Neural progenitor cell (in vitro differentiated cells): ENCODE results near the gene RHO. TPM values are rescaled to one million over a fixed set of nuclear protein-coding genes. Genes with fewer than 3 reads are reported as not detected.
A peak's percentile ranks its signal among the peaks of the same experiment; 100 is the strongest.
"Not testable (repeated sequence)": the region's sequence is repeated elsewhere in the genome, so short reads cannot be mapped to it uniquely, and the experiment has no call there.

Source experiments
- DNase-seq: peaks from one replicate; pipeline ENCODE4 v3.0.0-alpha.2; 2016; ENCODE audit warnings: low spot score
- H2AFZ ChIP-seq: fragments of 200-600 bp; sonication (generic); replicated peaks from 2 replicates; pipeline ENCODE4 v1.6.1; 2016; ENCODE audit warnings: antibody characterized with exemption
- H3F3A ChIP-seq: fragments of 200-600 bp; sonication (generic); 2 replicates; pipeline ENCODE4 v1.6.1; 2016; ENCODE audit warnings: antibody characterized with exemption, low read depth
- H3K27ac ChIP-seq: fragments of 200-600 bp; sonication (generic); 2 replicates; pipeline ENCODE4 v1.5.1; 2016; ENCODE audit warnings: mild to moderate bottlenecking
- H3K27me3 ChIP-seq: fragments of 200-600 bp; sonication (generic); 2 replicates; pipeline ENCODE4 v1.6.1; 2016; ENCODE audit warnings: mild to moderate bottlenecking, moderate library complexity
- H3K36me3 ChIP-seq: fragments of 200-600 bp; sonication (generic); 2 replicates; pipeline ENCODE4 v1.5.1; 2016
- H3K4me1 ChIP-seq: fragments of 200-600 bp; sonication (generic); 2 replicates; pipeline ENCODE4 v1.6.1; 2016; ENCODE audit warnings: mixed run types
- H3K4me2 ChIP-seq: fragments of 200-600 bp; sonication (generic); 2 replicates; pipeline ENCODE4 v1.6.1; 2016
- H3K4me3 ChIP-seq: fragments of 200-600 bp; sonication (generic); 2 replicates; pipeline ENCODE4 v1.5.1; 2016
- H3K79me2 ChIP-seq: fragments of 200-600 bp; sonication (generic); 2 replicates; pipeline ENCODE4 v1.6.1; 2016; ENCODE audit warnings: low read depth
- H3K9ac ChIP-seq: fragments of 200-600 bp; sonication (generic); 2 replicates; pipeline ENCODE4 v1.6.1; 2016
- H3K9me3 ChIP-seq: fragments of 200-600 bp; sonication (generic); 2 replicates; pipeline ENCODE4 v1.5.1; 2016; ENCODE audit warnings: low read depth
- H4K20me1 ChIP-seq: fragments of 200-600 bp; sonication (generic); 2 replicates; pipeline ENCODE4 v1.6.1; 2016; ENCODE audit warnings: low read depth
- H3K27ac Mint-ChIP-seq: 3 replicates; pipeline ENCODE4 v1.8.0; 2021; ENCODE audit warnings: mixed read lengths
- H3K27me3 Mint-ChIP-seq: 2 replicates; pipeline ENCODE4 v1.8.0; 2022; ENCODE audit warnings: low read depth, mild to moderate bottlenecking, inconsistent platforms, moderate library complexity, mixed read lengths; ENCODE audit not compliant: insufficient read depth
- H3K36me3 Mint-ChIP-seq: 3 replicates; pipeline ENCODE4 v1.8.0; 2021; ENCODE audit warnings: mixed read lengths
- H3K4me1 Mint-ChIP-seq: 3 replicates; pipeline ENCODE4 v1.8.0; 2021; ENCODE audit warnings: mixed read lengths
- H3K4me3 Mint-ChIP-seq: 3 replicates; pipeline ENCODE4 v1.8.0; 2021; ENCODE audit warnings: mild to moderate bottlenecking, moderate library complexity, mixed read lengths
- H3K9me3 Mint-ChIP-seq: 3 replicates; pipeline ENCODE4 v1.8.0; 2020; ENCODE audit warnings: mixed read lengths
- EZH2 ChIP-seq: fragments of 200-600 bp; sonication (generic); IDR thresholded peaks from 2 replicates; pipeline ENCODE4 v1.6.1; 2017; ENCODE audit warnings: antibody characterized with exemption, mild to moderate bottlenecking, moderate library complexity
- EZH2phosphoT487 ChIP-seq: fragments of 200-600 bp; sonication (generic); IDR thresholded peaks from 2 replicates; pipeline ENCODE4 v1.6.1; 2017; ENCODE audit warnings: antibody characterized with exemption
- total RNA-seq: library from RNA; depleted of rRNA; stranded (reverse); fragments of >200 nt; gene quantifications from 2 replicates; pipeline ENCODE4 v1.2.3, GENCODE V29; 2015; ENCODE audit warnings: low replicate concordance
- TF ChIP-seq, protein P1 (sequence below): fragments of 200-600 bp; sonication (generic); IDR thresholded peaks from 2 replicates; pipeline ENCODE4 v1.5.1; 2017; ENCODE audit warnings: antibody characterized with exemption, mild to moderate bottlenecking

The RHO gene
- total RNA-seq: not detected in 2 replicates

GRCh38 chr3:129528589-129529100 lies at the start of gene RHO:
TSS of gene RHO (plus strand) at chr3:129528639. CDS start at chr3:129528734, 95 bp downstream.
- H3K9ac ChIP-seq: no peak within 1 kb of the TSS
- peaks cover 2% of the 10 kb centered on the region for H3K9me3 Mint-ChIP-seq
- no peaks in the 10 kb centered on the region for H3K36me3 ChIP-seq
- H3K4me1 ChIP-seq: peaks cover 26% of the 10 kb centered on the region
- H2AFZ ChIP-seq: no peak within 1 kb of the TSS
- H3K27me3 Mint-ChIP-seq: peaks cover 6% of the 10 kb centered on the region
- peak within 1 kb of the TSS; percentile 39 for H3K4me3 Mint-ChIP-seq
- H3K4me3 ChIP-seq: no peak within 1 kb of the TSS
- H3K27me3 ChIP-seq: no peaks in the 10 kb centered on the region
- no peaks in the 10 kb centered on the region for H4K20me1 ChIP-seq
- H3K27ac ChIP-seq: no peak within 1 kb of the TSS
- no peak within 1 kb of the TSS for H3K4me2 ChIP-seq
- no peaks in the 10 kb centered on the region for H3K36me3 Mint-ChIP-seq
- H3K9me3 ChIP-seq: no peaks in the 10 kb centered on the region
- TF ChIP-seq EZH2phosphoT487 (no peak), EZH2 (no peak)
- TF ChIP-seq, protein P1, sequence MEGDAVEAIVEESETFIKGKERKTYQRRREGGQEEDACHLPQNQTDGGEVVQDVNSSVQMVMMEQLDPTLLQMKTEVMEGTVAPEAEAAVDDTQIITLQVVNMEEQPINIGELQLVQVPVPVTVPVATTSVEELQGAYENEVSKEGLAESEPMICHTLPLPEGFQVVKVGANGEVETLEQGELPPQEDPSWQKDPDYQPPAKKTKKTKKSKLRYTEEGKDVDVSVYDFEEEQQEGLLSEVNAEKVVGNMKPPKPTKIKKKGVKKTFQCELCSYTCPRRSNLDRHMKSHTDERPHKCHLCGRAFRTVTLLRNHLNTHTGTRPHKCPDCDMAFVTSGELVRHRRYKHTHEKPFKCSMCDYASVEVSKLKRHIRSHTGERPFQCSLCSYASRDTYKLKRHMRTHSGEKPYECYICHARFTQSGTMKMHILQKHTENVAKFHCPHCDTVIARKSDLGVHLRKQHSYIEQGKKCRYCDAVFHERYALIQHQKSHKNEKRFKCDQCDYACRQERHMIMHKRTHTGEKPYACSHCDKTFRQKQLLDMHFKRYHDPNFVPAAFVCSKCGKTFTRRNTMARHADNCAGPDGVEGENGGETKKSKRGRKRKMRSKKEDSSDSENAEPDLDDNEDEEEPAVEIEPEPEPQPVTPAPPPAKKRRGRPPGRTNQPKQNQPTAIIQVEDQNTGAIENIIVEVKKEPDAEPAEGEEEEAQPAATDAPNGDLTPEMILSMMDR: no peak
- H3K4me1 Mint-ChIP-seq: peaks cover 28% of the 10 kb centered on the region
- no peaks in the 10 kb centered on the region for H3K79me2 ChIP-seq
- peaks cover 5% of the 10 kb centered on the region for H3F3A ChIP-seq
- H3K27ac Mint-ChIP-seq: peak within 1 kb of the TSS; percentile 73
- DNase-seq: no peak

DNA sequence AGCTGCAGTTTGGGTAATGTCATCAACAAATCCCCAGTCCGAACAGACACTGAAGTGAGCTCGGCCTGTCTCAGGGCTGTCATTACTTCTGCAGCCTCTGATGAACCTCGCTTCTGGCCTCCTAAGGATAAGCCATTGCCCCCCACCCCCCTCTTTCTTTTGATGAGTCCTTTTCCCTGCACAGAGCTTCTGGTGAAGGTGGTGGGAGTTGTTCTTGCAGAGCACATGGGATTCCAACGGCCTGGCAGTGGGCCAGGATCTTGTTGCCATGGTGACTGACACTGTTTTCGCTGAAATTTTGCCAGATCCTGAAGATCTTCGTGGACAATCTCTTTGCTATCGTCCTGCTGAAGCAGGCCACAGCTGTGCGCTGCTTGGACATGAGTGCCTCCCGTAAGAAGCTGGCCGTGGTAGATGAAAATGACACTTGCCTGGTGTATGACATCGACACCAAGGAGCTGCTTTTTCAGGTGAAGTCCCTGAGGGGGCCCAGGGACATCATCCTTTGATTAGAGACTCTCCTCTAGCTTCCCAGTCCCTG lies 47.1 kb upstream of the RHO start:
- DNase-seq, H2AFZ ChIP-seq, H3K4me1 ChIP-seq, H3K36me3 ChIP-seq, H3K27ac ChIP-seq, H3K79me2 ChIP-seq, H3K4me3 ChIP-seq, H3K27me3 Mint-ChIP-seq, H4K20me1 ChIP-seq, H3K4me2 ChIP-seq, H3K9me3 ChIP-seq, H3K9me3 Mint-ChIP-seq, H3K27me3 ChIP-seq, H3K9ac ChIP-seq: not testable (repeated sequence)
- peak overlapping the region; percentile 77 for H3K27ac Mint-ChIP-seq
- H3F3A ChIP-seq: peaks cover 11% of the 10 kb centered on the region
- peak overlapping the region; percentile 3 for H3K4me3 Mint-ChIP-seq
- peaks cover 40% of the 10 kb centered on the region for H3K4me1 Mint-ChIP-seq
- H3K36me3 Mint-ChIP-seq: peaks cover 34% of the 10 kb centered on the region

GRCh38 chr3:129481766-129482332 lies 46.6 kb upstream of the RHO start:
- no peak overlapping the region for H3K4me3 ChIP-seq
- no peak overlapping the region for H3K4me2 ChIP-seq
- H3K27me3 ChIP-seq: no peaks in the 10 kb centered on the region
- TF ChIP-seq EZH2phosphoT487: no peak
- TF ChIP-seq, protein P1: no peak
- TF ChIP-seq EZH2: no peak
- Mint-ChIP-seq H3K27ac (peak overlapping the region; percentile 97), H3K27me3 (no peaks in the 10 kb centered on the region), H3K9me3 (no peaks in the 10 kb centered on the region), H3K36me3 (peaks cover 31% of the 10 kb centered on the region), H3K4me1 (peaks cover 45% of the 10 kb centered on the region), H3K4me3 (peak overlapping the region; percentile 58)
- H3K4me1 ChIP-seq: peaks cover 15% of the 10 kb centered on the region
- H4K20me1 ChIP-seq: no peaks in the 10 kb centered on the region
- H2AFZ ChIP-seq: no peak overlapping the region
- peaks cover 16% of the 10 kb centered on the region for H3F3A ChIP-seq
- no peak for DNase-seq
- H3K27ac ChIP-seq: no peak overlapping the region
- H3K9ac ChIP-seq: no peak overlapping the region
- H3K9me3 ChIP-seq: no peaks in the 10 kb centered on the region
- H3K36me3 ChIP-seq: no peaks in the 10 kb centered on the region
- no peaks in the 10 kb centered on the region for H3K79me2 ChIP-seq

- Histone ChIP-seq H3F3A (peaks cover 20% of the 10 kb centered on the region), H3K4me2 (no peak overlapping the region), H3K79me2 (no peaks in the 10 kb centered on the region), H3K27me3 (no peaks in the 10 kb centered on the region), H2AFZ (no peak overlapping the region), H3K4me1 (peaks cover 24% of the 10 kb centered on the region), H3K36me3 (no peaks in the 10 kb centered on the region), H4K20me1 (no peaks in the 10 kb centered on the region), H3K9ac (no peak overlapping the region), H3K9me3 (no peaks in the 10 kb centered on the region), H3K27ac (no peak overlapping the region), H3K4me3 (no peak overlapping the region)
- Mint-ChIP-seq H3K36me3 (peaks cover 25% of the 10 kb centered on the region), H3K27ac (peak overlapping the region; percentile 60), H3K27me3 (no peaks in the 10 kb centered on the region), H3K9me3 (no peaks in the 10 kb centered on the region), H3K4me3 (no peak overlapping the region), H3K4me1 (peaks cover 48% of the 10 kb centered on the region)
- TF ChIP-seq EZH2phosphoT487 (no peak), EZH2 (no peak)
- TF ChIP-seq, protein P1: peak; percentile 45
- peak; percentile 38 for DNase-seq
These were observed 45.7 kb upstream of the RHO start for GRCh38 chr3:129482721-129483120.
